Body of pancreas (tissue), 4 donors: ENCODE data around the gene VRK3.

Experiments
- POLR2A ChIP-seq, 3 donors: fragments of 450-650 bp; IDR thresholded peaks; one replicate each; pipeline ENCODE4 v1.6.1; 2016; ENCODE audit warnings: antibody characterized with exemption in 3 of 3, mild to moderate bottlenecking in 2 of 3
- TF ChIP-seq, protein P1 (sequence below), 7 experiments: fragments of 450-650 bp in 4 of 7; fragments of 200-600 bp in 3 of 7; sonication (generic) in 3 of 7; IDR thresholded peaks; one replicate each; pipeline ENCODE4 v1.5.1; 2016 to 2019; ENCODE audit warnings: antibody characterized with exemption in 7 of 7

DNA sequence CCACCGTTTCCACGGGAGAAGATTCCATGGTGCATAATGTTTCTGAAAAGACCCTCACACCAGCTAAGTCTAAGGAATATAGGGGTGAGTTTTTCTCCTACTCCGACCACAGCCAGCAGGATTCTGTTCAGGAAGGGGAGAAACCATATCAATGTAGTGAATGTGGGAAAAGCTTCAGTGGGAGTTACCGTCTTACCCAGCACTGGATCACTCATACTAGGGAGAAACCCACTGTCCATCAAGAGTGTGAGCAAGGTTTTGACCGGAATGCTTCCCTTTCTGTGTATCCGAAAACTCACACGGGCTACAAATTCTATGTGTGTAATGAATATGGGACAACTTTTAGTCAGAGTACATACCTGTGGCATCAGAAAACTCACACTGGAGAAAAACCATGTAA, 19.8 kb upstream of the VRK3 start:
- TF ChIP-seq, protein P1, sequence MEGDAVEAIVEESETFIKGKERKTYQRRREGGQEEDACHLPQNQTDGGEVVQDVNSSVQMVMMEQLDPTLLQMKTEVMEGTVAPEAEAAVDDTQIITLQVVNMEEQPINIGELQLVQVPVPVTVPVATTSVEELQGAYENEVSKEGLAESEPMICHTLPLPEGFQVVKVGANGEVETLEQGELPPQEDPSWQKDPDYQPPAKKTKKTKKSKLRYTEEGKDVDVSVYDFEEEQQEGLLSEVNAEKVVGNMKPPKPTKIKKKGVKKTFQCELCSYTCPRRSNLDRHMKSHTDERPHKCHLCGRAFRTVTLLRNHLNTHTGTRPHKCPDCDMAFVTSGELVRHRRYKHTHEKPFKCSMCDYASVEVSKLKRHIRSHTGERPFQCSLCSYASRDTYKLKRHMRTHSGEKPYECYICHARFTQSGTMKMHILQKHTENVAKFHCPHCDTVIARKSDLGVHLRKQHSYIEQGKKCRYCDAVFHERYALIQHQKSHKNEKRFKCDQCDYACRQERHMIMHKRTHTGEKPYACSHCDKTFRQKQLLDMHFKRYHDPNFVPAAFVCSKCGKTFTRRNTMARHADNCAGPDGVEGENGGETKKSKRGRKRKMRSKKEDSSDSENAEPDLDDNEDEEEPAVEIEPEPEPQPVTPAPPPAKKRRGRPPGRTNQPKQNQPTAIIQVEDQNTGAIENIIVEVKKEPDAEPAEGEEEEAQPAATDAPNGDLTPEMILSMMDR (IDR thresholded peaks at IDR 0.05), result no peak
- no peak for TF ChIP-seq POLR2A (IDR thresholded peaks at IDR 0.05)
